ENCODE measurements around the gene LIN9. TPM values are rescaled to one million over a fixed set of nuclear protein-coding genes. Genes with fewer than 3 reads are reported as not detected.

Gene LIN9
- total and polyA plus RNA-seq, 10 of the 15 experiments (the other 5 are each of a cell fraction or from before 2014, with no cell fraction given), result 5.9 to 13.5 (median 8.3) TPM

GRCh38 chr1:226255380-226255779 is 53.6 kb downstream of the LIN9 start:
- RAD21 ChIA-PET (ENCODE audit: unreplicated experiment), result no interaction called here

More at GRCh38 chr1:226255380-226255779, 53.6 kb downstream of the LIN9 start:
- 100% methylated on average over 3 of the region's 3 CpGs for WGBS (ENCODE audit: insufficient coverage, insufficient replicate concordance, low lambda C conversion rate, missing lambda C conversion rate)
- Histone ChIP-seq H3K79me2 (ENCODE audit: control insufficient read depth, insufficient read depth, low read length) (no peaks in the 10 kb centered on the region), H3K9ac (ENCODE audit: control insufficient read depth, insufficient read depth, low read length) (no peak overlapping the region), H2AFZ (ENCODE audit: control insufficient read depth, low read depth, low read length) (no peak overlapping the region), H3K27ac (ENCODE audit: control insufficient read depth, insufficient read depth) (no peak overlapping the region), H3K4me3 (no peak overlapping the region), H3K27me3 (replicated peaks in 1 of 2; ENCODE audit: control insufficient read depth in 2 of 2, insufficient read depth in 2 of 2, low read length in 1 of 2) (no peaks in the 10 kb centered on the region), H3K36me3 (ENCODE audit: control insufficient read depth in 2 of 2, insufficient read depth in 2 of 2, low read length in 1 of 2) (peaks cover 0 to 1% of the 10 kb centered on the region in 2 experiments; a peak in 2 of 4 replicates), H3K4me2 (ENCODE audit: control insufficient read depth, insufficient read depth) (no peak overlapping the region), H4K20me1 (ENCODE audit: control insufficient read depth, insufficient read depth) (no peaks in the 10 kb centered on the region), H3K9me3 (replicated peaks; ENCODE audit: control insufficient read depth, insufficient read depth, low read length) (peaks cover 4% of the 10 kb centered on the region; the same call in 2 of the 3 replicates), H3K4me1 (ENCODE audit: control insufficient read depth, insufficient read depth, low read length) (no peaks in the 10 kb centered on the region)
- no peak for FAIRE-seq
- no peak for ATAC-seq
- TF ChIP-seq GATAD2B (conservative IDR thresholded peaks at IDR 0.05; ENCODE audit: low read depth), result no peak
- no peak for TF ChIP-seq SP1 (IDR thresholded peaks at IDR 0.05; ENCODE audit: low read depth, low read length)
- no peak for TF ChIP-seq E4F1 (IDR thresholded peaks at IDR 0.05; ENCODE audit: borderline replicate concordance, partially characterized antibody)
- TF ChIP-seq NR2C2 (IDR thresholded peaks at IDR 0.05; ENCODE audit: borderline replicate concordance, control insufficient read depth, insufficient read length, low read depth), result no peak
- TF ChIP-seq HDGF (IDR thresholded peaks at IDR 0.05), result no peak
- TF ChIP-seq RFX5 (IDR thresholded peaks at IDR 0.05; ENCODE audit: low read depth, low read length), result no peak
- TF ChIP-seq ETV6 (conservative IDR thresholded peaks at IDR 0.05 in 1 of 2, IDR thresholded peaks at IDR 0.05 in 1 of 2; ENCODE audit: borderline replicate concordance in 1 of 2, low read depth in 1 of 2), result no peak
- TF ChIP-seq, protein P1, sequence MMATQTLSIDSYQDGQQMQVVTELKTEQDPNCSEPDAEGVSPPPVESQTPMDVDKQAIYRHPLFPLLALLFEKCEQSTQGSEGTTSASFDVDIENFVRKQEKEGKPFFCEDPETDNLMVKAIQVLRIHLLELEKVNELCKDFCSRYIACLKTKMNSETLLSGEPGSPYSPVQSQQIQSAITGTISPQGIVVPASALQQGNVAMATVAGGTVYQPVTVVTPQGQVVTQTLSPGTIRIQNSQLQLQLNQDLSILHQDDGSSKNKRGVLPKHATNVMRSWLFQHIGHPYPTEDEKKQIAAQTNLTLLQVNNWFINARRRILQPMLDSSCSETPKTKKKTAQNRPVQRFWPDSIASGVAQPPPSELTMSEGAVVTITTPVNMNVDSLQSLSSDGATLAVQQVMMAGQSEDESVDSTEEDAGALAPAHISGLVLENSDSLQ (IDR thresholded peaks at IDR 0.05), result no peak
- TF ChIP-seq CHD2 (IDR thresholded peaks at IDR 0.05; ENCODE audit: borderline replicate concordance, low read depth, low read length), result no peak
- TF ChIP-seq NBN (IDR thresholded peaks at IDR 0.05), result no peak
- TF ChIP-seq, protein P2, sequence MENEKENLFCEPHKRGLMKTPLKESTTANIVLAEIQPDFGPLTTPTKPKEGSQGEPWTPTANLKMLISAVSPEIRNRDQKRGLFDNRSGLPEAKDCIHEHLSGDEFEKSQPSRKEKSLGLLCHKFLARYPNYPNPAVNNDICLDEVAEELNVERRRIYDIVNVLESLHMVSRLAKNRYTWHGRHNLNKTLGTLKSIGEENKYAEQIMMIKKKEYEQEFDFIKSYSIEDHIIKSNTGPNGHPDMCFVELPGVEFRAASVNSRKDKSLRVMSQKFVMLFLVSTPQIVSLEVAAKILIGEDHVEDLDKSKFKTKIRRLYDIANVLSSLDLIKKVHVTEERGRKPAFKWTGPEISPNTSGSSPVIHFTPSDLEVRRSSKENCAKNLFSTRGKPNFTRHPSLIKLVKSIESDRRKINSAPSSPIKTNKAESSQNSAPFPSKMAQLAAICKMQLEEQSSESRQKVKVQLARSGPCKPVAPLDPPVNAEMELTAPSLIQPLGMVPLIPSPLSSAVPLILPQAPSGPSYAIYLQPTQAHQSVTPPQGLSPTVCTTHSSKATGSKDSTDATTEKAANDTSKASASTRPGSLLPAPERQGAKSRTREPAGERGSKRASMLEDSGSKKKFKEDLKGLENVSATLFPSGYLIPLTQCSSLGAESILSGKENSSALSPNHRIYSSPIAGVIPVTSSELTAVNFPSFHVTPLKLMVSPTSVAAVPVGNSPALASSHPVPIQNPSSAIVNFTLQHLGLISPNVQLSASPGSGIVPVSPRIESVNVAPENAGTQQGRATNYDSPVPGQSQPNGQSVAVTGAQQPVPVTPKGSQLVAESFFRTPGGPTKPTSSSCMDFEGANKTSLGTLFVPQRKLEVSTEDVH (IDR thresholded peaks at IDR 0.05; ENCODE audit: low read depth, partially characterized antibody), result no peak
- TF ChIP-seq ZNF217 (IDR thresholded peaks at IDR 0.05), result no peak
- TF ChIP-seq CBX5 (IDR thresholded peaks at IDR 0.05; ENCODE audit: low read depth), result no peak
- no peak for TF ChIP-seq TCF7 (IDR thresholded peaks at IDR 0.05; ENCODE audit: borderline replicate concordance)
- no peak for TF ChIP-seq KLF5 (IDR thresholded peaks at IDR 0.05; ENCODE audit: partially characterized antibody)
- no peak for TF ChIP-seq NR2F1 (conservative IDR thresholded peaks at IDR 0.05)
- TF ChIP-seq ZZZ3 (IDR thresholded peaks at IDR 0.05; ENCODE audit: control insufficient read depth, insufficient read length, low read depth), result no peak
- no peak for TF ChIP-seq RELB (IDR thresholded peaks at IDR 0.05; ENCODE audit: low read depth)
- ChIA-PET CTCF (interaction anchor here (0.6 kb wide), 1 partner anchor 136 kb away, joined by 3 read pairs; no protein-coding TSS in a partner anchor), POLR2A (no interaction called here), SMC1A (ENCODE audit: uncharacterized antibody, unreplicated experiment) (no interaction called here)
- no TSS peak for BruUV-seq (replicated peaks)
- intact Hi-C loops (cut with micrococcal nuclease; ENCODE audit: unreplicated experiment), result no loop called here
- DNase-seq (ENCODE audit: low read depth, low spot score), result no peak
- in situ Hi-C loops (cut with MboI), result no loop called here

Data from GM12878 (cell line).